HL-60 (cell line): ENCODE data around the gene SLIT1.

Source experiments
- DNase-seq, 2 experiments: peaks; one replicate each; pipeline ENCODE4 v3.0.0-alpha.2; 2010 to 2020; ENCODE audit warnings: low read depth in 1 of 2, low spot score in 1 of 2
- H3K27ac ChIP-seq: fragments of 250-450 bp; sonication (Bioruptor Pico); replicated peaks from 2 replicates; pipeline ENCODE4 v1.5.1; 2020; ENCODE audit warnings: mild to moderate bottlenecking, moderate library complexity
- H3K27me3 ChIP-seq: fragments of 250-450 bp; sonication (Bioruptor Pico); 2 replicates; pipeline ENCODE4 v1.5.1; 2021; ENCODE audit warnings: mild to moderate bottlenecking, moderate library complexity; ENCODE audit not compliant: insufficient read depth, poor library complexity, severe bottlenecking
- H3K4me3 ChIP-seq: replicated peaks from 2 replicates; pipeline ENCODE4 v1.5.1; 2011; ENCODE audit warnings: mild to moderate bottlenecking, control low read depth, low read length; ENCODE audit not compliant: insufficient read depth
- CTCF ChIP-seq: IDR thresholded peaks from one replicate; pipeline ENCODE4 v1.5.1; 2011; ENCODE audit warnings: low read length, control low read depth, inconsistent platforms; ENCODE audit not compliant: insufficient read depth
- GABPA ChIP-seq: IDR thresholded peaks from 2 replicates; pipeline ENCODE4 v1.6.1; 2012; ENCODE audit warnings: low read depth
- POLR2AphosphoS5 ChIP-seq: IDR thresholded peaks from 2 replicates; pipeline ENCODE4 v1.6.1; 2012; ENCODE audit warnings: low read depth
- SPI1 ChIP-seq: IDR thresholded peaks from 2 replicates; pipeline ENCODE4 v1.6.1; 2012; ENCODE audit warnings: low read depth, mild to moderate bottlenecking, borderline replicate concordance
- TF ChIP-seq, protein P1 (sequence below): IDR thresholded peaks from 2 replicates; pipeline ENCODE4 v1.6.1; 2012; ENCODE audit warnings: low read depth; ENCODE audit not compliant: insufficient replicate concordance

Gene SLIT1

GRCh38 chr10:97012470-97012869 lies 173.3 kb downstream of the SLIT1 start:
- TF ChIP-seq CTCF (no peak), SPI1 (no peak), POLR2AphosphoS5 (no peak), GABPA (no peak)
- TF ChIP-seq, protein P1, sequence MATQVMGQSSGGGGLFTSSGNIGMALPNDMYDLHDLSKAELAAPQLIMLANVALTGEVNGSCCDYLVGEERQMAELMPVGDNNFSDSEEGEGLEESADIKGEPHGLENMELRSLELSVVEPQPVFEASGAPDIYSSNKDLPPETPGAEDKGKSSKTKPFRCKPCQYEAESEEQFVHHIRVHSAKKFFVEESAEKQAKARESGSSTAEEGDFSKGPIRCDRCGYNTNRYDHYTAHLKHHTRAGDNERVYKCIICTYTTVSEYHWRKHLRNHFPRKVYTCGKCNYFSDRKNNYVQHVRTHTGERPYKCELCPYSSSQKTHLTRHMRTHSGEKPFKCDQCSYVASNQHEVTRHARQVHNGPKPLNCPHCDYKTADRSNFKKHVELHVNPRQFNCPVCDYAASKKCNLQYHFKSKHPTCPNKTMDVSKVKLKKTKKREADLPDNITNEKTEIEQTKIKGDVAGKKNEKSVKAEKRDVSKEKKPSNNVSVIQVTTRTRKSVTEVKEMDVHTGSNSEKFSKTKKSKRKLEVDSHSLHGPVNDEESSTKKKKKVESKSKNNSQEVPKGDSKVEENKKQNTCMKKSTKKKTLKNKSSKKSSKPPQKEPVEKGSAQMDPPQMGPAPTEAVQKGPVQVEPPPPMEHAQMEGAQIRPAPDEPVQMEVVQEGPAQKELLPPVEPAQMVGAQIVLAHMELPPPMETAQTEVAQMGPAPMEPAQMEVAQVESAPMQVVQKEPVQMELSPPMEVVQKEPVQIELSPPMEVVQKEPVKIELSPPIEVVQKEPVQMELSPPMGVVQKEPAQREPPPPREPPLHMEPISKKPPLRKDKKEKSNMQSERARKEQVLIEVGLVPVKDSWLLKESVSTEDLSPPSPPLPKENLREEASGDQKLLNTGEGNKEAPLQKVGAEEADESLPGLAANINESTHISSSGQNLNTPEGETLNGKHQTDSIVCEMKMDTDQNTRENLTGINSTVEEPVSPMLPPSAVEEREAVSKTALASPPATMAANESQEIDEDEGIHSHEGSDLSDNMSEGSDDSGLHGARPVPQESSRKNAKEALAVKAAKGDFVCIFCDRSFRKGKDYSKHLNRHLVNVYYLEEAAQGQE = no peak
- Histone ChIP-seq H3K4me3 (no peak overlapping the region), H3K27me3 (no peaks in the 10 kb centered on the region), H3K27ac (no peak overlapping the region)
- no peak for DNase-seq

DNA sequence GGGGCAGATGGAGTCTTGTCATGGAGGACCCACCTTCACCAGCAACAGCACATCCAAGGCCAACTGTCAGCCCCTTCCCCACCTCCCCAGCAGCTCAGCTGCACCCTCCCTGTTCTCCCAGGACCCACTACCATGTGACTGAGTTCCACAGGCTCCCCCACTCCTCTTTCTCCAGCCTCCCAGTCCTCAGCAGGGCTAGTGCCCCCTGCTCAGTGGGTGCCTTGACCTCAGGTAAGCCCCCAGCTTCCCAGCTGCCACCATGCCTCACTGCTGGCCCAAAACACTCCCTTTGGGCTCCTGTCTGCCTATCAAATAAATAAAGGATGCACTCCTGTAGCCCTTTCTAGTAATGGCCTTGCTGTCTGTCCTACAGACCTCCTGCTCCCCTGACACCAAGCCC lies 174.4 kb downstream of the SLIT1 start:
- H3K27me3 ChIP-seq = no peaks in the 10 kb centered on the region
- DNase-seq = no peak
- TF ChIP-seq POLR2AphosphoS5 (no peak), SPI1 (no peak), CTCF (no peak), GABPA (no peak)
- TF ChIP-seq, protein P1 = no peak
- H3K27ac ChIP-seq = no peak overlapping the region
- no peak overlapping the region for H3K4me3 ChIP-seq

DNA sequence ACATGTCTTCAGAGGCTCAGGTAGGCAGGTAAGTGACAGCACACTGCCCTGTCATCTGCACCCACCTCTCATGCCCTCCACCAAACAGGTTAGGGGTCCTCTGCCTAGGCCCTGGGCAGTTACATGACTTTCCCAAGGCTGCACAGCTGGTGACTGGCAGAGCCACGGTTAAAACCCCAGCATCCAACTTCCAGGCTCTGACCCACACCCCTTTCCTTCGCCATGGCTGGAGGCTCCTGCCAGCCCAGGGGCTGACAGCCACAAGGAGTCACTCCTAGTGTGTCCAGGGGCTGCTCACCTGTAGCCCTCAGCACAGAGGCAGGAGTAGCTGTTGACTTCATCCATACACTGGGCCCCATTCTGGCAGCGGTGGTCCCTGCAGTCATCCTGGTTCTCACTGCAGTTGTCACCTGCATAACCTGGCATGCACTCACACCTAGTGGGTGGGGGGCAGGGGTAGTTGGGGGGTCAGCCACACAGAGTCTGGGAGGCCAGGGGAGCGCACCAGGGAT lies 175.0 kb downstream of the SLIT1 start:
- TF ChIP-seq GABPA = no peak
- TF ChIP-seq, protein P1 = no peak
- no peak for TF ChIP-seq SPI1
- TF ChIP-seq POLR2AphosphoS5 = no peak
- no peak for TF ChIP-seq CTCF

More for the DNA sequence above, 175.0 kb downstream of the SLIT1 start:
- DNase-seq = no peak
- H3K4me3 ChIP-seq = no peak overlapping the region
- no peaks in the 10 kb centered on the region for H3K27me3 ChIP-seq
- no peak overlapping the region for H3K27ac ChIP-seq
